Measurements from ENCODE around the gene HMGCS2. TPM values are rescaled to one million over a fixed set of nuclear protein-coding genes. Genes with fewer than 3 reads are reported as not detected.
"Not testable (repeated sequence)": the region's sequence is repeated elsewhere in the genome, so short reads cannot be mapped to it uniquely, and the experiment has no call there.

Gene HMGCS2
- total RNA-seq, 1 donor from 2014 or later = 22.1 TPM

DNA sequence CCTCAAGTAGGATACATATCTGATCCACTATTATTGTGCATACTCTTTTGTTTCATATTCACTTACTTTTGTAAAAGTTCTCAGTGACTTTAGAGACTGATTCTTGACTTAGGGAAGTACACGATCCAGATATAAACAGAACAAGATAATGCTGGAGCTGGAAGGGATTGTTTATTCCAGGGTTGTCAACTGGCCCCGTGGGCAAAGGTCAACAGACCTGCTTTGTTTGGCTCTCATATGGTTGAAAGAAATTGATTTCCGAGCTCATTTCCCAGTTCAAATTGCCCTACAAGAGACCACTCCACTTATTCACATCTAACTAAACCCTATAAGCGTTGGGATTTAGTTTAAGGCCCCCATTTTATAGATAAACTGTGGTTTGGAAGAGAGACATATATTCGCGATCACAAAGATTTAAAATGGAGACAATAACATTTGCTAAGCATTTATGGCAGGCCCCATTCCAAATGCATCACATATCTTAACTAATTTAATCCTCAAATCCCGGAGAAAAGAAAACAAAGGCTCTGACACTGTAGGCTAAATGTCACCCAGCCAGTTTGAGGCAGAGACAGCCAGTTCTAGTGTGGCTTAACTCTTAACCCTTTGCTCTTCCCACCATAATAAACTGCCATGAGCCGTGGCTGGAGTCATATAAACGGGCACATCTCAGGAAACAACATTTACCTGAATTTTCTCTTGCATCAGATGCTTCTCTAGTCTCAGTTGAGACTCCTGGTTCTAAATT is 21.9 kb upstream of the HMGCS2 start:
- DNase-seq (ENCODE audit: low spot score) = no peak

DNA sequence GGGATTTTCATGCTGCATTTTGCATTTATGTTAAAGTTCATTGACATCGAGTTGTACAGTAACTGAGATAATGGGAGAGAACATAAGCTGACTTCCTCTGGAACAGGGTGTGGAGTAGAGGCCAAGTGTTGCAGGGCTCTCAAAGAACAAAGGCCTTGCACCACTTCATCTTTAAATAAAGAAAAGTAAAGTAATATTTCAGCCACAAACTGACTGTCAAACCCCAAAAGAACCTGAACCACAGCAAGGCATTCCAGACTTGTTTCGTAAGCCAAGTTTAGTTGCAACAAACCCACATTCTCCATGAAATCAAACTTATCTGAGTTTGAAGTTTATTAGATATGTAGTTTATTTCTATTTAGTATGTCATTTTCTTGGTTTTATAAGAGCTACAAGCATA is 19.1 kb upstream of the HMGCS2 start:
- no peak for DNase-seq (ENCODE audit: low spot score)

DNA sequence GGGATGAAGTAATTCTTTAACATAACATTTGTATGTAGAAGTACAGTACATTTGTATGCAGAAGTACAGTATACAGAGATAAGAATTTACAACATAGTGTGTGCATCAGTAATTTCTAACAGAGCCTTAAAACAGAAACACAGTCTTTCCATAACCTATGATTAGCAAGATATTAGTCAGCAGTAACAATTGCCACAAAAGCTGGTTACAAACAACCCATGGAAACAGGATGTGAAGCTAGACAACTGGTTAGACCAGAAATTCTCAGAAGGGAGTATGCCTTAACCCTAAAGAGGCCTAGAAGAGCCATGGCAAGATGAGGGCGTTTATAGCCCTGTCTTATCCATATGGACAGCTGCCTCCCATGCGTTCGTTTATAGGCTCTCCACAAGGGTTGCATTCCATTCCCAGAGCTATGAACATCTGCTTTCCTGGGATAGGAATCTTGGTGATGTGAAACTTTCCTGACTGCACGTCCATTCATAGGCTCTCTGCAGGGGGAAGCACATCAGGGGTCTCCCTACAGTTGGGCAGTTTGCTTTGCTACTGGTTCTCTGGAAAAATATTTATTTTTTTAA is 17.9 kb upstream of the HMGCS2 start:
- not testable (repeated sequence) for DNase-seq (ENCODE audit: low spot score)

DNA sequence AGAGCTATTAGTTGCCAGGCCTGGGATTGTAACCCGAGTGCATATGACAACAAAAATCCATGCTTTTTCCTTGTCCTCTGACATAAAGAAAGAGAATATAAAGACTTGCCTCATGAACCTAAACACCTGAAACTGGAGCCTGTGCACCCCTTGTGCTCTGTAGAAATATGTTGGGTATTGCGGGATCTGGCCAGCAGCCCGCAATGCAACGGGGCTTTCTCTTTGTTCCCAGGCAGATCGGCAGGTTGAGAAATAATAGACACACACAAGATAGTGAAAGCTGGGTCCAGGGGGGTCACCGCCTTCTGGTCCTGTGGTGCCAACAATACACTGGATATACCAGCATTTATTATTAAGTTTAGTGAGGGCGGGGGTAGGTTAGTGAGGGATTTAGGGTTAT is 17.3 kb upstream of the HMGCS2 start:
- DNase-seq (ENCODE audit: low spot score) = not testable (repeated sequence)

DNA sequence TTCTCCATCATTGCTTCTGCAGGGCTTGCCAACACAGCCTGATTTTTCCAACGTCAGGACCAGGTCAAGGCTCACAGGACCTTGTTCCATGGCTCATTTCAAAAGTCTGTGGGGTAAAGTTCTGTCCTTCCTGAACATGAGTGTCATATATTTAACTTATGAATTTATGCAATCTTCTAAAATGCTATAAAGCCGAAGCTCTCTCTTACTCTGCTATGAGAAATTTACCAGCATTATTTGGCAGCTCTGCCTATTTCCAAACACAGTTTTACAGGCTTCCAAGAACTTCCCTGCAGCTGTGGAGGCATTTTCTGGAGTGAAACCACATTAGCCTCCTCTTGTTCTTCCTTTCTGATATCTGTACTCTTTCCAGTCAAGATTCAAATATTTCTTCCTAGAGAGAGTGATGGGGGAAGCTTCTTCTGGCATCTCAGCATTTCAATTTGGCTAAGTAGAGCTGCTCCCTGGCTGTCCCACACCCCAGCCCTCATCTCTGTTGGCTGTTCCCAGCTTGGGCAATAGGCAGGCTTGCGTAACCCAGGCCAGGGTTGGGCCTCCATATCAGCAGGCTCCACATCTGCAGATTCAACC is 15.6 kb upstream of the HMGCS2 start:
- no peak for DNase-seq (ENCODE audit: low spot score)

DNA sequence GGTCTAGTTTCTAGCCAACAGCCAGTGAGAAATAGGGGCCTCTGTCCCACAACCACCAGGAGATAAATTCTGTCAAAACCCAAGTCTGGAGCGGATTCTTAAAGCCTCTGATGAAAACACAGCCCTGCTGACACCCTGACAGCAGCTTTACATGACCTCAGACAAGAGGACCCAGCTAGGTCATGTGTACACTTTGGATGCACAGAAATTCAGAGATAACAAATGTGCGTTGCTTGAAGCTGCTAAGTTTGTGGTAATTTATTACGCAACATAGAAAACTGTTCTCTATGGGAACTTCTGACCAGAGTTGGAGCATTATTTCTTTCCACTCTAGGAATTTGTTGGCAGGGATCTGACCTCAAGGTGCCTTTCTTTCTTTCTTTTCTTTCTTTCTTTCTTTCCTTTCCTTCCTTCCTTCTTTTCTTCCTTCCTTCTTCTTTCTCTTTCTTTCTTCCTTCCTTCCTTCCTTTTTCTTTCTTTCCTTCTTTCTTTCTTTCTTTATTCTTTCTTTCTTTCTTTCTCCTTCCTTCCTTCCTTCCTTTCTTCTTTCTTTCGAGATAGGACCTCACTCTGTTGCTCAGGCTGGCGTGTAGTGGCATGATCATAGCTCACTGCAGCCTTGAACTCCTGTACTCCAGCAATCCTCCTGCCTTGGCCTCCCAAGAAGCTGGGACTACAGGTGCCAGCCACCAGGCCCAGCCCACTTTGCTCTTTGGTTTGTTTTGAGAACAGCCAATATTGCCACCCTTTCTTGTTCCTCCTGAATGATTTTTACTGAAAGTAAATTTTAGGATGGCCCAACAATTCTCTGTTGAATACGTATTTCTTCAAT is 14.9 kb upstream of the HMGCS2 start:
- no peak for DNase-seq (ENCODE audit: low spot score)

DNA sequence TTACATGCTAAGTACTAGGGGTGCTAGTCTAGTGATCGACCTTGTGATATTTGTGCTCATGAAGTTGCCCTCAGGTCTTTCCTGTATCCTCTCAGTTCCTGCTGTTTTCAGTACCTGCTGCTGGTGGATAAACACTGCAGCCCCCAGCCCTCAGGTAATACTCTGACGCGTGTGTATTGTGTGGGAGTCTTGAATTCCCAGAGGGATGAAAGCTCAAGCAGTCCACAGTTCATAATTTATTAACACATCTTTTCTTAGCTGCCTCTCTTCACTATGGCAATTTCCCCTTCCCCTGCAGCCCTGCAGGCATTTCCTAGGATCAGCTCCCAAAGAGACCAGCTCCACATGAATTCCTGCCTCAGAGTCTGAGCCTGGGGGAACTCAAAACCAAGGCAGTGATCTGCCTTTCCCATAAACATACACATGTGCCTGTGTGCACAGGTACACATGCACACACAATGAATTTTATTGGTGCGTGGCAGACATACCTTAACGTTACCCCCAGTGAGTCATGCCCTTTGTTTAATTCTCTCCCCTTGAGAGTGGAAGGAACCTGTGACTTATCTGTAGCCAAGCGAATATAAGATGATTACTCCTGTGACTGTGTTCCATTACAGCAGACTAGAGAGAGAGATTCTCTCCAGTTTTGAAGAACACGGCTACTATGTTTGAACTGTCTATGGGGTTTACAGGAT is 14.1 kb upstream of the HMGCS2 start:
- no peak for DNase-seq (ENCODE audit: low spot score)

DNA sequence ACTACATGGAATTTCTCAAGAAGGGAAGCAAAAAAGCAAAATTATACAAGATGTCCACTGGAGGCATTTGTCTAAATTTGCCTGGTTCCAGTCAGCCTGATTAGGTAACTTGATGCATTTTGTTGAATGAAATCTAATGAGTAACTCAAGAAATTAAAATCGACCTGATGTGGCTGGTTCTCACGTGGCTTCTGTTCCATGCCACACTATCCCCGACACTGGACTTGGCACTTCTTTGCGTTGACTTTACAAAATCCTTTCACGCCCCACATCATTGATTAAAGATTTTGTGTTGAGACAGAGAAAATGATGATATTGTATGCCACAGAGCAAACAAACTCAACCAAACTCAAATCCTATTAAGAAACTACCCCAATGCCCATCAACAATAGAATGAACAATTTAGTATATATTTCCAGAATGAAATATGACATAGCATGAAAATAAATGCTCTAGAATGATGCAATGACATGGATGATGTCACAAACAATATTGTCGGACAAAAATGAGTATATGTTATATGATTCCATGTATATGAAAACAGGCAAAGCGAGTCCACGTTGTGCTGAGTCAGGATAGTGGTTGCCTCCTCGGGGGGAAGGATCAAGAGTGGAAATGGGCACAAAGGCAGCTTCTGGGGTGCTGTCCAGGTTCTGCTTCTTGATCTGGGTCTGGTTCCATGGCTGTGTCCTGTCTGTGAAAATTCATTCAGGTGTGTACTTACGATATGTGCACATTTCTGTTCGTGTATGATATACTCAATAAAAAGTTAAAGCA is 12.9 kb upstream of the HMGCS2 start:
- DNase-seq (ENCODE audit: low spot score) = no peak

DNA sequence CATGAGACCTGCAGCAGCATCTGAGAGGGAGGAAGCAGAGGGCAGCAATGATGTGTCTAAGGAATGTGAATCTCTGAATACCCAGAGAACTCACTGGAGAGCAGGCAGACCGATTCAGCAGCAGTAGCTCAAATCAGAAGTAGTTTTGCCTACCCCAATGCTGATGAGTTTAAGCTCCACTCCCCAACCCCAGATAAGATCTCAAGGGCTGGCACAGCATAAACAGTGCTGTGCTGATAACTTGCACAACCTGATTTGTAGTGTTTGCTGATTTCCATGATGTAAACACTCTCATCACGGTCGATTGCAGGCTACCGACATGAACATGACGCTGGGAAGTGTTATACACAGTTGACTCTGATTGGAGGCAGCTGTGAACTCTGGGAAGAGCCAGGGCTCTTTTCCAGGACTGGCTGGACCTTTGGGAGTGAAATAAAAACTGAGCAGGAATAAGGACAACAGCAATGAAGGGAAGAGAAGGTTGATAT is 11.2 kb upstream of the HMGCS2 start:
- peak; percentile 49 for DNase-seq (ENCODE audit: low spot score)

DNA sequence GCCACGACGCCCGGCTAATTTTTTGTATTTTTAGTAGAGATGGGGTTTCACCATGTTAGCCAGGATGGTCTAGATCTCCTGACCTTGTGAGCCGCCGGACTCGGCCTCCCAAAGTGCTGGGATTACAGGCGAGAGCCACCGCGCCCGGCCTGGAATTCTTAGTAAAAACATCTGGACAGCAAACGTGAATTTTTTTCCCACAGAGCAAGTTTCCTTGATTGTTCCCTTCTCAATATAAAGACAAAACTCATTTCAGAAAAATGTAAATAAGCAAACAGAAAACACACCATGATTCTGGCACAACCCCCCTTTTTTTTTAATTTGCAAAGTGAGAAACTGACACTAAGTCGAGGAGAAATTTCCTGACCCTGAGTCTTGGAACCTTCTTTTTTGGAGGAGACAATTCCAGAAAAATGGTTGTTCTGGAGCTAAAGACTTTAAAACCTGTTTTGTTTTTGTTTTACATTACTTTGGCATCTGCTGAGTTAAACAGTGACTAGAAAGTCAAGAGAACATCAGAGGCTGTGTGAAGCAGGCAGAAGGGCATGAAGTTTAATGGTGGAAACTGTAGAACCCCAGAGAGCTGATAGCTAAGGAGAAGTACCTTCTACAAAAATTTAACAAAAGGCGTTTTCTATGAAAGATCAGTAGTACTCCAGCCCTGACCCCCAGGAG is 10.3 kb upstream of the HMGCS2 start:
- no peak for DNase-seq (ENCODE audit: low spot score)

DNA sequence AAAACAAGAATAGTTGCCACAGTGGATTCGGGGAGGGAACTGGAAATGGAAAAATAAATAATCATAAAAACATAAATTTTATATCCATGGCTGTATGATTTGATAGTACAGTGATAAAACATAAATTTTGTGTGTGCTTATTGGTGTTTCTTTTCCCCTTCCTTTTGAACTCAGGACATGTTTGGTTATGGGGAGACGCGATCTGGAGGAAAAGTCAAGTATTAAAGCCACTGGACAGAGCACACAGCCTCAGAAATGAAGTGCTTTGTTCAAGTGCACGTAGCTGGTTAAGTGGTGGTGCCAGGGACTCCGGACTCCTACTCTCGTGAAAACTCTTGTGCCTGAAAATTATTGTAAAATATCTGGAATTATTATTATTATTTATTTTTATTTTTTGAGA is 9.7 kb upstream of the HMGCS2 start:
- DNase-seq (ENCODE audit: low spot score) = no peak

DNA sequence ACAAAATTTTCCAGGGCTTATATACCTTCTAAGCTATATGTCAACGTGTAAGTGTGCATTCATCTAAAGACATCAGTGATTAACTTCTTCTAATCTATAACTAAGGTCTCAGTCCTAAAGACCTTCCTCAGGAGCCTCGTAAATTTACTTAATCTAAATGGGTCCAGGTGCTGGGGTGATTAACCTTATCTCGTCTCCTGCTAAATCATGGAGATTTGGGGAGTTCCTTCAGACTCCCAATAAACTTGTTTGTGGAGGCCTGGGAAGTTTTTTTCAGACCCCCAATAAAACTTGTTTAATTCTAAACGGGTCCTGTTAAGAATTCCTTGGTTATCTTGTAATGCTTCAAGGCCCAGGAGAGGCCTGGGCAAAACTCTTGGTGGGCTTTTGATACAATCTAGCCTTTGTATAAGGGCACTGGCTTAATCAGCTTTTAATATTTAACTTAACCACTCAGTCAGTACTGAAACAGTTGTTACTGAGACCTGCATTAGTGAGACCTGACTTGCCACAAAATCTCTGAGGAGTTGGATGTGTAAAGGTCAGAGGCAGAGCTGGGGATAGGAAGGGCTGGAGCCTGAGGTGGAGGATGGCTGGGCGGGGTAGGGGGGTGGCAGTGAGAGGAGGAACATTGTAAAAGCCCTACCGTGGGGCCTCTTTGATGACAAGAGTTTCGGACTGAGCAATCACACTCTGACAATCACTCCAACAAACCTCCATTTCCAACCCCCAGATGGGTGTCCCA is 6.2 kb upstream of the HMGCS2 start:
- no peak for DNase-seq (ENCODE audit: low spot score)

DNA sequence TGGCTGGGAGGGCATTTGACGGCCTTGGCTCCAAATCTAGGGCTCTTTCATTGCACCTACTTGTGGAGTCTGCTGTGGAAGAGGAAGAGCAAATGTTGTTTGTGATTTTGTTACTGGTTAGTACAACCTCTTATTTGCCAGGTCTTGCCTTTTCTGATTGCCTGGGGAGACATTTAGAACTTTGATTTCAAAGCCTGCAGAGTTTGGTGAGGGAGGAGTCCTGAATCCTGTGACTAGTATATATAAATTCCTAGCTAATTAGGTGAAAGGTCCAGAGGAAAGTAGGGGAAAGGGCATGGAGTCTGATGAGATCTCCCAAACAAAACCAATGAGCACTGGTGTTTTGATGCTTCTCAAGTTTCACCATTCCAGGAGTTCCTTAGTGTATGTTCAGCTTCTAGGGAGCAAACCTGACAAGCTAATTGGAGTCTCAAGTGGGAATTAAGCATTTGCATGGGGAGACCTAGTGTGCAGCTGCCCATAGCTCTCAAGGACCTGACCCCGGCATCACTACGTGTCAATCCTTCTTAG is 5.1 kb upstream of the HMGCS2 start:
- no peak for DNase-seq (ENCODE audit: low spot score)

DNA sequence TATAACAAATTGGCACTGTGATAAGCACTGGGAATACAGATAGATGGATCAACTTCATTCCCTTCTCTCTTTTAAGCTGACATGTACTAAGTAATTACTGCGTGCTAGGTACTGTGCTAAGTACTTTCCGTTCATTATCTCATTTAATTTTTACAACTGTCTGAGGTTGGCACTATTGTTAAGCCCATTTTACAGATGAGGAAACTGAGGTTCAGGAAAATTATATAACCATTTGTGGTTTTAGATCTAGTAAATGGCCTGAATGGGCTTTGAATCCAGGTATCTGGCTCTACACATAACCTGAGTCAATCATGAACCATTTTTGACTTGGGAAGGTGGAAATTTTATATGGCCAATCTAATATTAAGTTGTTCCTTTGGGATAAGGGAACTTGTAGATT is 3.6 kb upstream of the HMGCS2 start:
- no peak for DNase-seq (ENCODE audit: low spot score)

DNA sequence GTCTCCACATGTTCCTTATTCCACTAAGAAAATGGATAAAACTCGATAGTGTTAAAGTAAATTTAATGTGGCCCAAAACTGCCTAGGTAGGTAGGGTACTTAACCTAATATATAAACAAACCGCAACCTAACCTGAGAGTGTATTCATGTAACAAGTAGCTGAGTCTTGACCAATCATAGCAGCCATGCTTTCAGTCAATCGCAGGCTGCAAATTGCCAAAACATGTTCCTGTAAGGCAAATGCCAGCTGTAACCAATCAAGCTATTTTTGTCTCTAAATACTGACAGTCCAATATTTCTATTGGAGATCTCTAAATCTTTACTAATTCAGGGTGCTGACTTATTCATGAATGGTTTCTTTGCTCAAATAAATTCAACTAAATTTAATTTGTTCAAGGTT is 3.1 kb upstream of the HMGCS2 start:
- no peak for DNase-seq (ENCODE audit: low spot score)

DNA sequence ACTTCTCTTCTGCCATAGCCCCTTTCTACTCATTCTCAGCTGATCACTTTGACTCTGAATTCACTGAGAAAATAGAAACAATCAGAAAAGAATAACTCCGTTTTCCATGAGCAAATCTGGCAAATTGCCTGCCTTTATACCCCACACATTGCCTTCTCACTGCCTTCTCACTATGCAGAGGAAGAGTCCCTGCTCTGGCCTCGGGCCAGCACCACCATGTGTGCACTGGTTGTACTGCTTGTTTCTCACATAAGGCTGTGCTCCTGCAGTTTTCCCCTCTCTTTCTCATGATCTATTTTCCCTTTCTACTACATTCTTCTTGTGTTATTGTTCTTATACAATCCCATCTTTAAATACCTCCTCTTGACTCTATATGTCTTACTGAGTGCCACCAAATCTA is 2.3 kb upstream of the HMGCS2 start:
- no peak for DNase-seq (ENCODE audit: low spot score)

DNA sequence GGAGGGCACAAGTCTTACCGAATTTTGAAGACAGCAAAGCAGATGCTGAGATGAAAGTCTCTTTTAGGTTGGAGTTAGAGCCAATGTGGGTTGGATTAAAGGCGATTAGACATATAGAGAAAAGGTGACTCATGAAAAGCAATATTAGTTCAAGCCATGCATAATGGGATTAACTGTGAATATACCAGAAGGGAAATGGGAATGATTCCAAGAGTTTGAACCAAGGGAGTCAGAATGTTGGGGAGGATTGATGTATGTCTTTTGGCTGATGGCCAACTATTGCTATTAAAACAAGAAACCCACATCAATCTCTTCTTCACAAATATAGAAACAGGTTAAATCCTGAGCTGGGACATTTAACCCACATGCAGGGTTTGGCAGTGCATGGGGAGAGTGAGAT is 1.2 kb downstream of the HMGCS2 start:
- DNase-seq (ENCODE audit: low spot score) = no peak

DNA sequence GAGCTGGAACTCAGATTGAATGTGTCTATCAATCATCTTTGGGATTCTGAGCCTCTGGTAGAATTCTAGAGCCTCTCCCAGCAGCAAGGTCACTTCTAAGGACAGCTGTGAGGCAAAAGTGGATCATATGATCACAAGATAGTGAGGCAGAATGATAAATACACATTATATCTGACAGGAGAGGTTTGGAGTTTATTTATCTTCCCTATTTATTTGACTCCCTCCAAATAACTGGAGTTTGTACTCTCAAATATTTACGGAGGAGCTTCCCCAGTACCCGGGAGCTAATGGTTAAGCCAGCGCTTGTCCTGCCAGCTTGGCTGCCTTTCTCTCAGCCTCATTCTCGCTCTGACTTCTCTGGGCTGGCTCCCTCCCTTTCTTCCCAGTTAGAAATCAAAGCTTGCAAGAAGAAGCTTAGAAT is 2.3 kb downstream of the HMGCS2 start:
- peak; percentile 64 for DNase-seq (ENCODE audit: low spot score)

DNA sequence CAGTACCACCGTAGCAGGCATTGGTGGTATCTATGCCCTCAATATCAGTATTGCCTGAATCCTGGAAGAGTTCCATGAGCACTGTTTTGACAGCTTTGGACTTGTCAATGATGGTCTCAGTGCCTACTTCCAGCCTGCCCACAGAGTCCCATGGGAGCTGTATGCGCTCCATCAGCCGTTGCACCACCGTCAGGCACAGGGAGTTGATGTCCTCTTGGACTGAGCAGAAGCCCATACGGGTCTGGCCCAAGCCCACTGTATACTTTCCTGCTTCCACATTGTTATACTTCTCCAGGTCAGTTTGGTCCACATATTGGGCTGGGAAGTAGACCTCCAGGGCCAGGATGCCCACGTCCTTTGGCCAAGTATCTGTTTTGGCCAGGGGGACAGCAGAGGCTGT is 4.5 kb downstream of the HMGCS2 start:
- no peak for DNase-seq (ENCODE audit: low spot score)

Data from mucosa of gallbladder (tissue), 1 donor.